ENCODE measurements around the gene FNIP1. TPM values are rescaled to one million over a fixed set of nuclear protein-coding genes. Genes with fewer than 3 reads are reported as not detected.

Gene FNIP1
- total and polyA plus RNA-seq, 2 experiments from 2014 or later = 8.2 to 27.9 TPM

- TF ChIP-seq ZNF462 (CRISPR knock-in tag; IDR thresholded peaks at IDR 0.05) = no peak
These were observed 177.7 kb downstream of the FNIP1 start (continued) for GRCh38 chr5:131619102-131619501.

GRCh38 chr5:131617140-131617822 lies 179.5 kb downstream of the FNIP1 start:
- Histone ChIP-seq H3F3A (replicated peaks; ENCODE audit: low read depth) (no peaks in the 10 kb centered on the region), H4K20me1 (replicated peaks; ENCODE audit: insufficient read depth) (peaks cover 37% of the 10 kb centered on the region), H3K4me2 (no peak overlapping the region), H2AFZ (no peak overlapping the region), H3K9me2 (ENCODE audit: insufficient read depth) (no peaks in the 10 kb centered on the region), H3K27me3 (ENCODE audit: insufficient read depth) (no peaks in the 10 kb centered on the region), H3K4me1 (ENCODE audit: insufficient read depth) (peaks cover 15% of the 10 kb centered on the region), H3K4me3 (no peak overlapping the region), H3K79me2 (replicated peaks; ENCODE audit: insufficient read depth) (peaks cover 100% of the 10 kb centered on the region), H3K27ac (ENCODE audit: low read depth) (no peak overlapping the region), H3K36me3 (ENCODE audit: insufficient read depth) (no peaks in the 10 kb centered on the region)
- Mint-ChIP-seq H3K4me1 (peaks cover 8% of the 10 kb centered on the region), H3K4me3 (no peak overlapping the region), H3K27me3 (ENCODE audit: insufficient read depth, low read depth, poor library complexity) (peaks cover 3% of the 10 kb centered on the region), H3K27ac (no peak overlapping the region; the same call in 1 of the 2 replicates), H3K9me3 (no peaks in the 10 kb centered on the region), H3K36me3 (ENCODE audit: low read depth) (no peaks in the 10 kb centered on the region)
- no peak for ATAC-seq
- no peak for DNase-seq (ENCODE audit: low spot score)
- TF ChIP-seq CREB1 (CRISPR knock-in tag; IDR thresholded peaks at IDR 0.05; ENCODE audit: low read depth) (no peak), ZNF462 (CRISPR knock-in tag; IDR thresholded peaks at IDR 0.05) (no peak), EZH2 (IDR thresholded peaks at IDR 0.05; ENCODE audit: low read depth, unreplicated experiment) (no peak), JUNB (IDR thresholded peaks at IDR 0.05; ENCODE audit: unreplicated experiment) (no peak), POLR2AphosphoS5 (IDR thresholded peaks at IDR 0.05; ENCODE audit: low read depth) (no peak)
- TF ChIP-seq, protein P1, sequence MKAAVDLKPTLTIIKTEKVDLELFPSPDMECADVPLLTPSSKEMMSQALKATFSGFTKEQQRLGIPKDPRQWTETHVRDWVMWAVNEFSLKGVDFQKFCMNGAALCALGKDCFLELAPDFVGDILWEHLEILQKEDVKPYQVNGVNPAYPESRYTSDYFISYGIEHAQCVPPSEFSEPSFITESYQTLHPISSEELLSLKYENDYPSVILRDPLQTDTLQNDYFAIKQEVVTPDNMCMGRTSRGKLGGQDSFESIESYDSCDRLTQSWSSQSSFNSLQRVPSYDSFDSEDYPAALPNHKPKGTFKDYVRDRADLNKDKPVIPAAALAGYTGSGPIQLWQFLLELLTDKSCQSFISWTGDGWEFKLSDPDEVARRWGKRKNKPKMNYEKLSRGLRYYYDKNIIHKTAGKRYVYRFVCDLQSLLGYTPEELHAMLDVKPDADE (IDR thresholded peaks at IDR 0.05) = no peak

Measured in GM23338 (cell line).